NAMALWA (cell line): ENCODE results near the gene IFNA16.
"Not testable (repeated sequence)": the region's sequence is repeated elsewhere in the genome, so short reads cannot be mapped to it uniquely, and the experiment has no call there.

ENCODE experiments used
- DNase-seq: peaks from one replicate; pipeline ENCODE4 v3.0.0-alpha.2; 2015; ENCODE audit warnings: low spot score

Gene IFNA16

DNA sequence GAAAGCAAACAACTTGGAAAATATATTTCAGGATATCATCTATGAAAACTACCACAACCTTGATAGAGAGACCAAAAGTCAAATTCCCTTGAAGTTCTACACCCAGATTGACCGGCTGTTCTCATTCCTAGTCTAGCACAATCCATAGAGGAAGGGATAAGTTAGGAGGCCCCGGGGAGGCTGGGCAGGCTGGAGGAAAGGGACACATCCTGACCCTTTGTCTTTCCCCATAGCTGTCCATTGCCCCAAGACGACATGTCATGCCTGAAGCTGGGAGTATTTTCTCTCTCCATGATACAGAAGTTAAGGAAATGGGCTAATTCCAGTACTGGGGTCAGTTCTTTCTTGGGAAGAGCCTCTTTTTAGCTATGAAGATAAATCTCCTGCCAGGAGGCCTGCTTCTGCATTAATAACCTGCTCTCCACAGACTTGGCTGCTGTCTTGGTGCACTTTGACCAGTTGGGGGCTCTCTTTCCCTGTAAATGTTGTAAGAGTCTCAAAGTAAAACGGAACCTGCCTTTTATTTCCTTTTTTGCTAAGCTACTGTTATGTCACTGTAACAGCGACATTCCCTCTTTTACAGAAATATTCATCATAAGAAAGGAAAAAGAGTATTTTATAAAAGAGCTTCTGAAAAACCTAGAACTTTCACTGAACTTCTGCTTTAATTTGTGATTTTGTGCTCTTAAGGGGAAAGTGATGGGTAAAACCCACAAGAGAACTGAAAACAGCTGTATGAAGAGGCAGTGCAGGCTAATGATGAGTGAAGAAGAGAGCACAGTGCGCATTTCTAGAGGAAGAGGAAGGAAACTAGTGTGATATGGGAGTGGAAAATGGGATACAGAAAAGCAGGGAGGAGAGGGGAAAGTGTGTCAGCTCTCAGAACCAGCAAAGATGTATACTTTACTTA lies 22.0 kb downstream of the IFNA16 start:
- peak; percentile 68 for DNase-seq

DNA sequence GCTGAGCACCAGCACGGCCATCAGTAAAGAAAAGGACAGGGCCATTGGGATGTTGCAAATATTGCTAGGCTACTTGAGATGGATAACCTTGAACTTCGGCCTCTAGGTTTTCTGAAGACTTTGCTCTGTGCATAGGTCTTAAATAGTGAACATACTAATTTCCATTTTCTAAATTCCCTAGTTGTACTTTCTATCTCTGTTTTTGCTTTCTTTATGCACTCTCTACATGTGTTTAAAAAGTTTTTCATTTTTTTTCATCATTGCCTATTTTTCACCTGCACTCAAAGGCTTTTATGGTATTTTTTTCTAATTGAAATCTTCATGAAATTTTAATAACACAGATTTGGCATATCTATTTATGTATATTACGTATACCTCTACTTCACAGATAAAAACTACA lies 29.6 kb downstream of the IFNA16 start, which contains the start of gene IFNA4:
TSS of gene IFNA4 (minus strand) at position 101 of the 400 bp plus-strand sequence. CDS start at position 45, 56 bp downstream.
- DNase-seq: not testable (repeated sequence)

DNA sequence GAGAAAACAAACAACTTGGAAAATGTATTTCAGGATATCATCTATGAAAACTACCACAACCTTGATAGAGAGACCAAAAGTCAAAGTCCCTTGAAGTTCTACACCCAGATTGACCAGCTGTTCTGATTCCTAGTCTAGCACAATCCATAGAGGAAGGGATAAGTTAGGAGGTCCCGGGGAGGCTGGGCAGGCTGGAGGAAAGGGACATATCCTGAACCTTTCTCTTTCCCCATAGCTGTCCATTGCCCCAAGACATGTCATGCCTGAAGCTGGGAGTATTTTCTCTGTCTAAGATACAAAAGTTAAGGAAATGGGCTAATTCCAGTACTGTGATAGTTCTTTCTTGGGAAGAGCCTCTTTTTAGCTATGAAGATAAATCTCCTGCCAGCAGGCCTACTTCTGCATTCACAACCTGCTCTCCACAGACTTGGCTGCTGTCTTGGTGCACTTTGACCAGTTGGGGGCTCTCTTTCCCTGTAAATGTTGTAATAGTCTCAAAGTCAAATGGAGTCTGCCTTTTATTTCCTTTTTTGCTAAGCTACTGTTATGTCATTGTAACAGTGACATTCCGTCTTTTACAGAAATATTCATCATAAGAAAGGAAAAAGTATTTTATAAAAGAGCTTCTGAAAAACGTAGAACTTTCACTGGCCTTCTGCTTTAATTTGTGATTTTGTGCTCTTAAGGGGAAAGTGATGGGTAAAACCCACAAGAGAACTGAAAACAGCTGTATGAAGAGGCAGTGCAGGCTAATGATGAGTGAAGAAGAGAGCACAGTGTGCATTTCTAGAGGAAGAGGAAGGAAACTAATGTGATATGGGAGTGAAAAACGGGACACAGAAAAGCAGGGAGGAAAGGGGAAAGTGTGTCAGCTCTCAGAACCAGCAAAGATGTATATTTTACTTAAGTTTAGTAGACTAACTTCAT lies 34.0 kb downstream of the IFNA16 start:
- peak; percentile 69 for DNase-seq

DNA sequence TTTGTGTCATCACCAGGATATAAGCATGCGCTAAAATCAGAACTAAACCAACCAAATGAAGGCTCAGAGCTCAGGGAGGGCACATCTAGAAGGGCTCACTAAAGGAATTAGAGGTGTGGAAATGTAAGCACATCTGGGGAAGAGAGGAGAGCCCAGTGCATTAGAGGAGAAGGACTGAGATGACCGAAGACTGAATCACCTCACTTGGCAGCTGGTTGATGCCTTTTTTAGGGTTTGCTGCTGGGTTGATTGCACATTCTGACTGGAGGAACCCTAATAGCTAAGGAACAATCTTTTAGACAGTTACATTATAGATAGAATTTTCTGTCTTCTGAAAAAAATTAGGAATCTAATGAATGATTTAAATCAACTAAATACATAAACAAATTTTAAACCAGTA lies 42.4 kb downstream of the IFNA16 start:
- DNase-seq: no peak

DNA sequence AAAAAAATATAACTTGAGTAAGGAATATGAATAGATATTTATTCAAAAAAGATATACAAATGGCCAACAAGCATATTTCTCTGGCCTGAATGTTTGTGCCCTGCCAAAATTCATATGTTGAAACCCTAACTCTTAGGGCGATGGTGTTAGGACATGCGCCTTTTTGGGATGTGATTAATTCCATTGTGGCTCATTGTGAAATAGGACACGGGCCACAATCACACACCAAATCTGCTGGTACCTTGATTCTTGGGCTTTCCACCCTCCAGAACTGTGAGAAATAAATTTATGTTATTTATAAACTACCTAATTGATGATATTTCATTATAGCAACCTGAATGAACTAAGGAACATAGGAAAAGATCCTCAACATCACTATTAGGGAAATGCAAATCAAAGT lies 45.0 kb downstream of the IFNA16 start:
- no peak for DNase-seq

DNA sequence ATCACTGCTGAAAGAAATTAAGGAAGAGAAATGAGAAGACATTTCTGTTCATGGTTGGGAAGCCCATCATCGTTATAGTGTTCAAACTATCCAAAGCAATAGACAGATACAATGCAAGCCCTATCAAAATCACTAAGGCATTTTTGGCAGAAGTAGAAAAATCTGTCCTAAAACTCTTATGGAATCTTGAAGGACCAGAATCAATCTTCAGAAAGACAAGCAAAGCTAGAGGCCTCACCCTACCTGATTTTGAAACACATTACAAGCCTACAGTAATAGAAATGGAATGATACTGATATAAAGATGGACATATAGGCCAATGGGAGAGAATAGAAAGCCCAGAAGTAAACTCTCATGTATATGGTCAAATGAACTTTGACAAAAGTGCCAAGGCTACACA lies 45.8 kb downstream of the IFNA16 start:
- DNase-seq: no peak

DNA sequence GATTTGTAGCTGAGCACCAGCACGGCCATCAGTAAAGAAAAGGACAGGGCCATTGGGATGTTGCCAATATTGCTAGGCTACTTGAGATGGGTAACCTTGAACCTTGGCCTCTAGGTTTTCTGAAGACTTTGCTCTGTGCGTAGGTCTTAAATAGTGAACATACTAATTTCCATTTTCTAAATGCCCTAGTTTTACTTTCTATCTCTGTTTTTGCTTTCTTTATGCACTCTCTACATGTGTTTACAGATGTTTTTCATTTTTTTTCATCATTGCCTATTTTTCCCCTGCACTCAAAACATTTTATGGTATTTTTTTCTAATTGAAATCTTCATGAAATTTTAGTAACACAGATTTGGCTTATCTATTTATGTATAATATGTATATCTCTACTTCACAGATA lies 50.6 kb downstream of the IFNA16 start, which contains the start of gene IFNA21:
TSS of gene IFNA21 (minus strand) at position 101 of the 400 bp plus-strand sequence. CDS start at position 53, 48 bp downstream.
- DNase-seq: not testable (repeated sequence)
